HepG2 (cell line): ENCODE data around the gene TRAF3. TPM values are rescaled to one million over a fixed set of nuclear protein-coding genes. Genes with fewer than 3 reads are reported as not detected.

Experiments used
- ATAC-seq: fragments of 200-7000 bp; cut with Tn5 transposase; 3 replicates; pipeline ENCODE4 v1.9.1; 2020; ENCODE audit warnings: mild to moderate bottlenecking, moderate library complexity
- BruUV-seq: library from RNA; stranded (reverse); fragments of 400-500 nt; replicated peaks from 2 replicates; lab custom pipeline; 2021; lab: Mats Ljungman, UMichigan
- CTCF ChIA-PET: fragments of 300-600 bp; formaldehyde crosslinking; extraction: SDS; loops from one replicate; lab custom pipeline; 2021; ENCODE audit warnings: low total read pairs, inconsistent platforms, low intra/inter-chr PET ratio; lab: Yijun Ruan, JAX
- POLR2A ChIA-PET: fragments of 350-600 bp; sonication (Branson Sonifier 250); formaldehyde crosslinking; loops from one replicate; lab custom pipeline; 2020; ENCODE audit warnings: antibody characterized with exemption, inconsistent platforms; lab: Yijun Ruan, JAX
- DNase-seq: peaks from one replicate; pipeline ENCODE4 v3.0.0-alpha.2; 2015; ENCODE audit warnings: low spot score
- FAIRE-seq: peaks from 3 replicates; lab custom pipeline; 2011; peaks lifted over from hg19 to GRCh38; lab: Jason Lieb, UNC
- H2AFZ ChIP-seq: one replicate; pipeline ENCODE4 v1.6.1; 2011; ENCODE audit warnings: low read length, inconsistent platforms
- H3K27ac ChIP-seq: fragments of 300-600 bp; 3 replicates; pipeline ENCODE4 v1.8.0; 2011; ENCODE audit warnings: mixed run types, mild to moderate bottlenecking, mixed read lengths, low read length, inconsistent platforms; ENCODE audit not compliant: insufficient read depth; ENCODE audit errors: extremely low read length
- H3K27me3 ChIP-seq, 2 experiments: fragments of 200-600 bp in 1 of 2; 2 replicates in 1 of 2; 3 replicates in 1 of 2; pipeline versions ENCODE4 v1.6.0 to v1.8.0; 2011; ENCODE audit warnings: low read length in 2 of 2, mild to moderate bottlenecking in 2 of 2, moderate library complexity in 2 of 2, inconsistent platforms in 1 of 2; ENCODE audit not compliant: insufficient read depth in 2 of 2, control insufficient read depth in 1 of 2
- H3K36me3 ChIP-seq, 2 experiments: fragments of 200-600 bp in 1 of 2; replicated peaks in 1 of 2; 2 replicates in 1 of 2; 3 replicates in 1 of 2; pipeline versions ENCODE4 v1.5.1 to v1.8.0; 2011; ENCODE audit warnings: low read length in 2 of 2, inconsistent platforms in 1 of 2; ENCODE audit not compliant: insufficient read depth in 2 of 2, control insufficient read depth in 1 of 2
- H3K4me1 ChIP-seq: 2 replicates; pipeline ENCODE4 v1.5.1; 2012; ENCODE audit warnings: low read length, inconsistent platforms; ENCODE audit not compliant: insufficient read depth
- H3K4me2 ChIP-seq: 2 replicates; pipeline ENCODE4 v1.6.0; 2011; ENCODE audit warnings: low read depth, low read length, inconsistent platforms
- H3K4me3 ChIP-seq, 3 experiments: fragments of 200-600 bp in 1 of 3; sonication (generic), shearing (Covaris generic) in 1 of 3; replicated peaks in 1 of 3; 2 replicates each; pipeline ENCODE4 v1.5.1; 2011 to 2016; ENCODE audit warnings: low read length in 3 of 3, inconsistent platforms in 2 of 3, low read depth in 2 of 3, mild to moderate bottlenecking in 2 of 3, control low read depth in 1 of 3, mixed read lengths in 1 of 3; ENCODE audit not compliant: insufficient read depth in 1 of 3
- H3K79me2 ChIP-seq: one replicate; pipeline ENCODE4 v1.6.1; 2011; ENCODE audit warnings: low read length, inconsistent platforms; ENCODE audit not compliant: insufficient read depth
- H3K9ac ChIP-seq: 2 replicates; pipeline ENCODE4 v1.6.0; 2011; ENCODE audit warnings: mild to moderate bottlenecking, low read depth, low read length, inconsistent platforms; ENCODE audit not compliant: insufficient read depth
- H3K9me3 ChIP-seq: 2 replicates; pipeline ENCODE4 v1.5.1; 2012; ENCODE audit warnings: mild to moderate bottlenecking, low read length
- H4K20me1 ChIP-seq: 2 replicates; pipeline ENCODE4 v1.6.0; 2011; ENCODE audit warnings: inconsistent platforms, mild to moderate bottlenecking, low read length, moderate library complexity; ENCODE audit not compliant: insufficient read depth
- BCL6 ChIP-seq: IDR thresholded peaks from 2 replicates; pipeline ENCODE4 v1.6.1; 2016; ENCODE audit warnings: missing genetic modification reagents, missing compliant biosample characterization
- KLF12 ChIP-seq: sonication (generic); formaldehyde crosslinking; IDR thresholded peaks from 2 replicates; pipeline ENCODE4 v1.4.0; 2020; ENCODE audit warnings: missing genetic modification reagents, borderline replicate concordance
- MTF1 ChIP-seq: sonication (generic); formaldehyde crosslinking; IDR thresholded peaks from 2 replicates; pipeline ENCODE4 v1.5.0; 2020; ENCODE audit warnings: missing genetic modification reagents
- NBN ChIP-seq: fragments of 450-650 bp; conservative IDR thresholded peaks from 2 replicates; pipeline ENCODE4 v1.6.1; 2017
- NCOA2 ChIP-seq: sonication (generic); formaldehyde crosslinking; IDR thresholded peaks from 2 replicates; pipeline ENCODE4 v1.8.0; 2022; ENCODE audit warnings: inconsistent platforms
- POGK ChIP-seq: sonication (generic); formaldehyde crosslinking; conservative IDR thresholded peaks from 2 replicates; pipeline ENCODE4 v1.8.0; 2022; ENCODE audit warnings: mild to moderate bottlenecking, moderate library complexity, missing genetic modification reagents
- POLR2AphosphoS2 ChIP-seq: IDR thresholded peaks from 2 replicates; pipeline ENCODE4 v1.6.1; 2011; ENCODE audit warnings: low read depth, low read length, improper control_type of control experiment
- RBM22 ChIP-seq: fragments of 200-400 bp; formaldehyde crosslinking; optimal IDR thresholded peaks from 2 replicates; pipeline ENCODE3; 2017; ENCODE audit warnings: mild to moderate bottlenecking, low read length, moderate library complexity
- TBP ChIP-seq: sonication (generic); formaldehyde crosslinking; IDR thresholded peaks from 2 replicates; pipeline ENCODE4 v1.5.0; 2020; ENCODE audit warnings: missing genetic modification reagents
- ZFP1 ChIP-seq: IDR thresholded peaks from 2 replicates; pipeline ENCODE4 v1.6.1; 2016
- ZNF317 ChIP-seq: sonication (generic); formaldehyde crosslinking; IDR thresholded peaks from 2 replicates; pipeline ENCODE4 v1.5.0; 2020; ENCODE audit warnings: mild to moderate bottlenecking, missing genetic modification reagents
- ZNF337 ChIP-seq: sonication (generic); formaldehyde crosslinking; IDR thresholded peaks from 2 replicates; pipeline ENCODE4 v1.5.1; 2020; ENCODE audit warnings: missing genetic modification reagents, low read depth, mild to moderate bottlenecking, borderline replicate concordance
- ZNF512B ChIP-seq: sonication (generic); formaldehyde crosslinking; IDR thresholded peaks from 2 replicates; pipeline ENCODE4 v1.5.1; 2020; ENCODE audit warnings: missing genetic modification reagents, mild to moderate bottlenecking, borderline replicate concordance
- ZNF564 ChIP-seq: sonication (generic); formaldehyde crosslinking; IDR thresholded peaks from 2 replicates; pipeline ENCODE4 v1.8.1; 2023; ENCODE audit warnings: mild to moderate bottlenecking, missing genetic modification reagents
- ZNF616 ChIP-seq: sonication (generic); formaldehyde crosslinking; IDR thresholded peaks from 2 replicates; pipeline ENCODE4 v1.5.0; 2020; ENCODE audit warnings: low read depth, mild to moderate bottlenecking, missing genetic modification reagents
- ZNF737 ChIP-seq: sonication (generic); formaldehyde crosslinking; IDR thresholded peaks from 2 replicates; pipeline ENCODE4 v1.5.0; 2020; ENCODE audit warnings: missing genetic modification reagents, mild to moderate bottlenecking, borderline replicate concordance
- ZNF790 ChIP-seq: sonication (generic); formaldehyde crosslinking; IDR thresholded peaks from 2 replicates; pipeline ENCODE4 v1.8.0; 2022; ENCODE audit warnings: missing genetic modification reagents, mild to moderate bottlenecking, borderline replicate concordance
- WGBS: methylation state at CpG from one replicate; pipeline ENCODE4 v1.1.6; 2017; ENCODE audit warnings: low lambda C conversion rate; 5-methylcytosine and 5-hydroxymethylcytosine counted together
- in situ Hi-C: cut with HindIII; loops from 2 replicates; pipeline ENCODE4 v1.10.0; 2017; ENCODE audit warnings: low pct_unique_long_range_greater_than_20kb; ENCODE audit not compliant: extremely low pct_ligation_motif_present
- intact Hi-C: fragments of 100-400 bp; cut with micrococcal nuclease; formaldehyde crosslinking; loops from one replicate; pipeline ENCODE4 v1.10.0; 2022; ENCODE audit not compliant: unreplicated experiment
- polyA plus RNA-seq, 8 experiments: library from polyadenylated mRNA; depleted of rRNA in 3 of 8; stranded (reverse) in 7 of 8; unstranded in 1 of 8; fragments of >200 nt; fragmentation: Illumina TruSeq in 4 of 8; extraction: Trizol in 4 of 8; gene quantifications; 2 replicates each; pipeline versions ENCODE4 v1.2.1 to v1.2.3, GENCODE V29; 2011 to 2016; ENCODE audit warnings: low read depth in 4 of 8, missing spikeins in 1 of 8, mixed read lengths in 1 of 8; ENCODE audit not compliant: insufficient read depth in 1 of 8
- total RNA-seq, 5 experiments: library from RNA; depleted of rRNA; stranded (reverse); fragments of >200 nt; fragmentation: Illumina TruSeq; extraction: Trizol; gene quantifications; 2 replicates each; pipeline ENCODE4 v1.2.3, GENCODE V29; 2016; ENCODE audit warnings: low read depth in 1 of 5

TRAF3 gene
- total and polyA plus RNA-seq, 2 of the 13 experiments (the other 11 are each of a cell fraction or from before 2014, with no cell fraction given) = 6.9 to 12.2 TPM

- TF ChIP-seq POGK (no peak), ZNF337 (CRISPR knock-in tag) (no peak), ZFP1 (CRISPR knock-in tag) (no peak), ZNF564 (CRISPR knock-in tag) (no peak)
These were observed 140.4 kb downstream of the TRAF3 start (continued) for GRCh38 chr14:102917469-102918211.

GRCh38 chr14:102918438-102918837, 141.2 kb downstream of the TRAF3 start:
- FAIRE-seq (no peak), DNase-seq (no peak), ATAC-seq (no peak)
- in situ Hi-C loops = loop anchor here (10.0 kb wide), 1 partner anchor 224 kb away; no protein-coding TSS in a partner anchor
- Histone ChIP-seq H4K20me1 (no peaks in the 10 kb centered on the region), H3K4me3 (no peak overlapping the region), H3K27me3 (no peaks in the 10 kb centered on the region), H3K9me3 (0 out of 2 replicates have a peak, but pooled peaks cover 5% of the 10 kb centered on the region), H3K79me2 (no peaks in the 10 kb centered on the region), H3K36me3 (no peaks in the 10 kb centered on the region), H3K4me2 (no peak overlapping the region), H3K9ac (no peak overlapping the region), H3K4me1 (peaks cover 29% of the 10 kb centered on the region), H3K27ac (no peak overlapping the region), H2AFZ (no peak overlapping the region)
- ChIA-PET POLR2A (no interaction called here), CTCF (interaction anchor here (1.3 kb wide), 1 partner anchor 144 kb away, joined by 9 read pairs; no protein-coding TSS in a partner anchor)
- WGBS = 47% methylated on average over 2 of the region's 2 CpGs
- intact Hi-C loops = loop anchor here (5.0 kb wide), 1 partner anchor 141 kb away; the partner anchor contains the start of gene TRAF3
- no TSS peak for BruUV-seq
- no peak for TF ChIP-seq BCL6
- no peak for TF ChIP-seq ZNF616 (CRISPR knock-in tag)
- no peak for TF ChIP-seq ZNF317
- TF ChIP-seq NCOA2 (CRISPR knock-in tag) = no peak
- TF ChIP-seq POGK = no peak
- TF ChIP-seq KLF12 (CRISPR knock-in tag) = no peak
- TF ChIP-seq POLR2AphosphoS2 = no peak
- TF ChIP-seq ZNF737 = no peak
- no peak for TF ChIP-seq TBP (CRISPR knock-in tag)
- TF ChIP-seq ZNF790 (CRISPR knock-in tag) = no peak
- TF ChIP-seq NBN = no peak
- TF ChIP-seq RBM22 = no peak
- no peak for TF ChIP-seq MTF1 (CRISPR knock-in tag)
- TF ChIP-seq ZNF512B = no peak
